Activated CD8-positive, alpha-beta memory T cell treated with anti-CD3 and anti-CD28 coated beads for 36 hours (primary cell): ENCODE measurements around the gene FCER1G. TPM values are rescaled to one million over a fixed set of nuclear protein-coding genes. Genes with fewer than 3 reads are reported as not detected.
"Not testable (repeated sequence)": the region's sequence is repeated elsewhere in the genome, so short reads cannot be mapped to it uniquely, and the experiment has no call there.

ENCODE experiments used
- CTCF ChIA-PET: fragments of 350-600 bp; sonication (Branson Sonifier 250); formaldehyde crosslinking; loops from one replicate; lab custom pipeline; 2021; ENCODE audit warnings: antibody characterized with exemption; lab: Charles Lee
- POLR2A ChIA-PET: fragments of 350-600 bp; sonication (Branson Sonifier 250); formaldehyde crosslinking; loops from one replicate; lab custom pipeline; 2021; ENCODE audit warnings: antibody characterized with exemption; lab: Charles Lee
- total RNA-seq, 2 experiments: library from RNA; stranded (reverse); gene quantifications; one replicate each; pipeline ENCODE4 v1.2.3, GENCODE V29; 2021

Gene FCER1G
- total RNA-seq, 2 experiments from 2014 or later: 0.95 to 1.1 TPM

- POLR2A ChIA-PET: no interaction called here
- CTCF ChIA-PET: interaction anchor here (1.0 to 2.6 kb wide), 4 partner anchors 9 to 163 kb away, joined by 3 to 6 read pairs (median 3); no protein-coding TSS in a partner anchor
These were observed 4.2 kb downstream of the FCER1G start for GRCh38 chr1:161219078-161219892.

GRCh38 chr1:161220002-161220401 is 4.9 kb downstream of the FCER1G start:
- CTCF ChIA-PET: interaction anchor here (0.9 to 2.6 kb wide), 3 partner anchors 8 to 162 kb away, joined by 3 to 6 read pairs (median 3); no protein-coding TSS in a partner anchor
- POLR2A ChIA-PET: no interaction called here

- CTCF ChIA-PET: interaction anchor here (0.6 to 7.2 kb wide), 6 partner anchors 11 to 218 kb away, joined by 3 to 56 read pairs (median 10); partner anchors contain the start of gene NDUFS2
These were observed 7.3 kb downstream of the FCER1G start for GRCh38 chr1:161222175-161223019.

GRCh38 chr1:161223805-161224694 is 9.0 kb downstream of the FCER1G start:
- CTCF ChIA-PET: interaction anchor here (0.7 to 7.9 kb wide), 7 partner anchors 8 to 216 kb away, joined by 3 to 56 read pairs (median 23); partner anchors contain the start of genes FCER1G and NDUFS2
- POLR2A ChIA-PET: no interaction called here

More at GRCh38 chr1:161222175-161223019, 7.3 kb downstream of the FCER1G start:
- POLR2A ChIA-PET: no interaction called here

GRCh38 chr1:161224695-161225087 is 9.6 kb downstream of the FCER1G start:
- CTCF ChIA-PET: interaction anchor here (0.7 to 7.9 kb wide), 9 partner anchors 9 to 158 kb away, joined by 3 to 56 read pairs (median 9); partner anchors contain the start of genes B4GALT3, FCER1G, NDUFS2 and PPOX
- POLR2A ChIA-PET: not testable (repeated sequence)

GRCh38 chr1:161225178-161225533 is 10.1 kb downstream of the FCER1G start:
- CTCF ChIA-PET: interaction anchor here (0.7 to 7.9 kb wide), 26 partner anchors 9 to 486 kb away, joined by 3 to 56 read pairs (median 4); partner anchors contain the start of genes ADAMTS4, B4GALT3, CFAP126 and FCER1G
- POLR2A ChIA-PET: interaction anchor here (0.7 to 1.5 kb wide), 8 partner anchors 9 to 81 kb away, joined by 3 to 10 read pairs (median 6); partner anchors contain the start of genes NDUFS2 and PPOX

GRCh38 chr1:161225534-161226319 is 10.6 kb downstream of the FCER1G start, which contains the start of gene TOMM40L:
Gene TOMM40L, plus strand, starts transcription at chr1:161226060. Its CDS starts 430 bp downstream, at chr1:161226490.
- CTCF ChIA-PET: interaction anchor here (0.6 to 7.9 kb wide), 31 partner anchors 10 to 486 kb away, joined by 3 to 56 read pairs (median 4); partner anchors contain the start of genes ADAMTS4, B4GALT3, CFAP126 and FCER1G
- POLR2A ChIA-PET: interaction anchor here (0.6 to 1.5 kb wide), 11 partner anchors 9 to 99 kb away, joined by 3 to 10 read pairs (median 6); partner anchors contain the start of genes NDUFS2 and PPOX

- ChIA-PET CTCF (interaction anchor here (0.7 to 7.9 kb wide), 26 partner anchors 10 to 213 kb away, joined by 3 to 56 read pairs (median 6); partner anchors contain the start of genes ADAMTS4, B4GALT3, CFAP126 and FCER1G), POLR2A (interaction anchor here (0.6 to 1.5 kb wide), 8 partner anchors 10 to 99 kb away, joined by 3 to 10 read pairs (median 6); partner anchors contain the start of genes NDUFS2 and PPOX)
These were observed 11.2 kb downstream of the FCER1G start for GRCh38 chr1:161226320-161226711.

- CTCF ChIA-PET: interaction anchor here (0.7 to 7.9 kb wide), 16 partner anchors 10 to 163 kb away, joined by 3 to 56 read pairs (median 8); partner anchors contain the start of genes B4GALT3, FCER1G, NDUFS2 and NR1I3
- POLR2A ChIA-PET: no interaction called here
These were observed 11.7 kb downstream of the FCER1G start for GRCh38 chr1:161226759-161227158.

- CTCF ChIA-PET: interaction anchor here (0.6 to 7.9 kb wide), 18 partner anchors 8 to 162 kb away, joined by 3 to 56 read pairs (median 6); partner anchors contain the start of genes B4GALT3, CFAP126, FCER1G and NDUFS2
- POLR2A ChIA-PET: no interaction called here
These were observed 12.2 kb downstream of the FCER1G start for GRCh38 chr1:161227196-161227871.

GRCh38 chr1:161228032-161228431 is 12.9 kb downstream of the FCER1G start:
- CTCF ChIA-PET: interaction anchor here (0.6 to 7.9 kb wide), 15 partner anchors 9 to 155 kb away, joined by 3 to 56 read pairs (median 5); partner anchors contain the start of genes CFAP126, FCER1G, NDUFS2 and NR1I3
- POLR2A ChIA-PET: interaction anchor here (0.6 kb wide), 1 partner anchor 12 kb away, joined by 4 read pairs; no protein-coding TSS in a partner anchor

- ChIA-PET CTCF (interaction anchor here (0.7 to 7.9 kb wide), 7 partner anchors 12 to 153 kb away, joined by 3 to 39 read pairs (median 3); no protein-coding TSS in a partner anchor), POLR2A (interaction anchor here (0.6 kb wide), 1 partner anchor 69 kb away, joined by 7 read pairs; no protein-coding TSS in a partner anchor)
These were observed 14.8 kb downstream of the FCER1G start for GRCh38 chr1:161229896-161230295.

- ChIA-PET POLR2A (interaction anchor here (0.9 kb wide), 1 partner anchor 76 kb away, joined by 3 read pairs; no protein-coding TSS in a partner anchor), CTCF (interaction anchor here (0.7 to 7.9 kb wide), 5 partner anchors 10 to 152 kb away, joined by 3 to 39 read pairs (median 3); no protein-coding TSS in a partner anchor)
These were observed 15.7 kb downstream of the FCER1G start for GRCh38 chr1:161230762-161231161.

- ChIA-PET POLR2A (no interaction called here), CTCF (interaction anchor here (1.0 kb wide), 1 partner anchor 39 kb away, joined by 5 read pairs; no protein-coding TSS in a partner anchor)
These were observed 18.0 kb downstream of the FCER1G start for GRCh38 chr1:161233102-161233501.
